Measurements from ENCODE around the gene SSBP2.

Gene SSBP2

DNA sequence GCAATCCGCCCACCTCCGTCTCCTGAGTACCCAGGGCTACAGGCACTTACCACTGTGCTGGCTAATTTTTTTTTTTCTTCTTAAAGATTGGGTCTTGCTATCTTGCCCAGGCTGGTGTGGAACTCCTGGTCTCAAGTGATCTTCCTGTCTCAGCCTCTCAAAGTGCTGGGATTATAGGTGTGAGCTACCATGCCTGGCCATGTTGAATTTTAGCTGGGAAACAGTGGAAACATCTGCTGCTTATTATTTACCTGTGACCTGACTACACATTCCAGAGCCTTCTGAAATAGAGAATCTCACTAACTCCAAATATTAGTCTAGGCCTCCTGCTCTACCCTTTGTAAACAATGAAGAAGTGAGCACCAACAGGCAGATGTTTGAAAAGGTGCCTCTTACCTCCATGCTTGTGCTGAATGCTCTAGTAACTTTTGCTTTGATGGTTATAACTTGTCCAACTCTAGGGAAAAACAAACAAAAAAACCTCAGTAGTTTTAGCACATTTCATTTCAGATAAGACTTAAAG is 379.5 kb downstream of the SSBP2 start:
- no peaks in the 10 kb centered on the region for H3K27me3 ChIP-seq (ENCODE audit: control insufficient read depth in 1 of 2, insufficient read depth in 2 of 2, low read length in 2 of 2)
- no peaks in the 10 kb centered on the region for H3K9me3 ChIP-seq (ENCODE audit: low read length)
- H3K36me3 ChIP-seq (ENCODE audit: insufficient read depth, low read length): no peaks in the 10 kb centered on the region
- no peak overlapping the region for H3K4me3 ChIP-seq (ENCODE audit: low read depth in 1 of 2, low read length in 2 of 2)
- no peak overlapping the region for H3K9ac ChIP-seq (ENCODE audit: low read length)
- no peak overlapping the region for H3K27ac ChIP-seq (ENCODE audit: low read depth, low read length)
- H3K4me1 ChIP-seq (ENCODE audit: insufficient read depth, low read length): no peaks in the 10 kb centered on the region

DNA sequence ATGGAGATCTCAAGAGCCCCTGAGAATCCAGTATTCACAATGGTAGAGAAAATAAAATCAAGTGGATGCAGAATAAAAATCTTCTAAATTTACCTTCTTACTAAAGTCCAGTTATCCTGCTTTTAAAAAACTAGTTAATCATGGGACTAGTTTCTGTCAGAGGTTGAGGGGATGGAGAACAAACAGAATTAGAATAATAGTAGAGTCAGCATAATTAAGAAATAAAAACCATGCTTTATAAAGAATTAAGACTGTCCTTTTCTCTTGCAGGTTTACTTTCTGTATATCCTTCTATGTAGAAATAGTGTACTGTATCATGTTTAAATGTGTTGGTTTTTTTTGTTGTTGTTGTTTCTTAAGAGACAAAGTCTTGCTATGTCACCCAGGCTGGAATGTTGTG is 380.0 kb downstream of the SSBP2 start:
- Histone ChIP-seq H3K9me3 (ENCODE audit: low read length) (no peaks in the 10 kb centered on the region), H3K36me3 (ENCODE audit: insufficient read depth, low read length) (no peaks in the 10 kb centered on the region), H3K4me3 (ENCODE audit: low read depth in 1 of 2, low read length in 2 of 2) (no peak overlapping the region), H3K27me3 (ENCODE audit: control insufficient read depth in 1 of 2, insufficient read depth in 2 of 2, low read length in 2 of 2) (no peaks in the 10 kb centered on the region), H3K27ac (ENCODE audit: low read depth, low read length) (no peak overlapping the region), H3K4me1 (ENCODE audit: insufficient read depth, low read length) (no peaks in the 10 kb centered on the region), H3K9ac (ENCODE audit: low read length) (no peak overlapping the region)

DNA sequence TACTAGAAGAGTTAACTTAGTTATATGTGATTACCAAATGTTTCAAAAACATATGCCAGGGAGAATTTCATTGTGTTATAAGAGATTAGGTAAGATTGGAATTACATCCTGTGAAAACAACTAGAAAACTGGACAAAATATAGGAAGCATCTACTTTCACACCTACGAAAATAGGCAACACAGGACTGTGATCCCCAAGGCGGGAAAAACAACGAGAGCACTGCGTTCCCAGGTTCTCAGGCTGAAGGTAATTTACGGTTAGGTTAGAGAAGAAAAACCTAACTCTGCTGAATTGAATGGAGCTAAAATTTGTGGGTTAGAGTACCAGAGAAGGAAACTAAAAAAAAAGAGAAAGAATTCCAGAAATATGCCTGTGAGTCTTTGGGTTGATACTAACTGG is 385.4 kb downstream of the SSBP2 start:
- Histone ChIP-seq H3K27ac (ENCODE audit: low read depth, low read length) (no peak overlapping the region), H3K36me3 (ENCODE audit: insufficient read depth, low read length) (no peaks in the 10 kb centered on the region), H3K4me3 (ENCODE audit: low read depth in 1 of 2, low read length in 2 of 2) (no peak overlapping the region), H3K27me3 (ENCODE audit: control insufficient read depth in 1 of 2, insufficient read depth in 2 of 2, low read length in 2 of 2) (no peaks in the 10 kb centered on the region), H3K9ac (ENCODE audit: low read length) (no peak overlapping the region), H3K9me3 (ENCODE audit: low read length) (no peaks in the 10 kb centered on the region), H3K4me1 (ENCODE audit: insufficient read depth, low read length) (no peaks in the 10 kb centered on the region)

GRCh38 chr5:81363093-81363871 is 387.6 kb downstream of the SSBP2 start:
- Histone ChIP-seq H3K9me3 (ENCODE audit: low read length) (no peaks in the 10 kb centered on the region), H3K9ac (ENCODE audit: low read length) (no peak overlapping the region), H3K36me3 (ENCODE audit: insufficient read depth, low read length) (no peaks in the 10 kb centered on the region), H3K27me3 (ENCODE audit: control insufficient read depth in 1 of 2, insufficient read depth in 2 of 2, low read length in 2 of 2) (no peaks in the 10 kb centered on the region), H3K27ac (ENCODE audit: low read depth, low read length) (no peak overlapping the region), H3K4me3 (ENCODE audit: low read depth in 1 of 2, low read length in 2 of 2) (no peak overlapping the region), H3K4me1 (ENCODE audit: insufficient read depth, low read length) (no peaks in the 10 kb centered on the region)

Data from muscle layer of colon (tissue), 2 donors.